Stomach (tissue), 4 donors: ENCODE measurements around the gene GBE1.

Experiments used
- CTCF ChIP-seq, 7 experiments: fragments of 450-650 bp in 4 of 7; fragments of 200-600 bp in 3 of 7; sonication (generic) in 3 of 7; IDR thresholded peaks; one replicate each; pipeline ENCODE4 v1.5.1; 2016 to 2019; ENCODE audit warnings: antibody characterized with exemption in 7 of 7, control low read depth in 2 of 7, mild to moderate bottlenecking in 1 of 7
- EP300 ChIP-seq: sonication (generic); formaldehyde crosslinking; IDR thresholded peaks from one replicate; pipeline ENCODE4 v1.6.1; 2017; ENCODE audit warnings: antibody characterized with exemption
- POLR2A ChIP-seq, 4 donors: fragments of 450-650 bp; IDR thresholded peaks; one replicate each; pipeline ENCODE4 v1.6.1; 2016; ENCODE audit warnings: antibody characterized with exemption in 4 of 4, control low read depth in 2 of 4, mild to moderate bottlenecking in 1 of 4, moderate library complexity in 1 of 4
- POLR2AphosphoS5 ChIP-seq, 3 donors: sonication (generic); formaldehyde crosslinking; IDR thresholded peaks; one replicate each; pipeline ENCODE4 v1.6.1; 2016; ENCODE audit warnings: antibody characterized with exemption in 3 of 3

- TF ChIP-seq POLR2AphosphoS5 (IDR thresholded peaks at IDR 0.05) (no peak), CTCF (IDR thresholded peaks at IDR 0.05) (no peak), POLR2A (IDR thresholded peaks at IDR 0.05) (no peak), EP300 (no peak)
Measured at GRCh38 chr3:81502236-81502635, 259.2 kb downstream of the GBE1 start.
